ENCODE results near the gene FAM180B.

The FAM180B gene

DNA sequence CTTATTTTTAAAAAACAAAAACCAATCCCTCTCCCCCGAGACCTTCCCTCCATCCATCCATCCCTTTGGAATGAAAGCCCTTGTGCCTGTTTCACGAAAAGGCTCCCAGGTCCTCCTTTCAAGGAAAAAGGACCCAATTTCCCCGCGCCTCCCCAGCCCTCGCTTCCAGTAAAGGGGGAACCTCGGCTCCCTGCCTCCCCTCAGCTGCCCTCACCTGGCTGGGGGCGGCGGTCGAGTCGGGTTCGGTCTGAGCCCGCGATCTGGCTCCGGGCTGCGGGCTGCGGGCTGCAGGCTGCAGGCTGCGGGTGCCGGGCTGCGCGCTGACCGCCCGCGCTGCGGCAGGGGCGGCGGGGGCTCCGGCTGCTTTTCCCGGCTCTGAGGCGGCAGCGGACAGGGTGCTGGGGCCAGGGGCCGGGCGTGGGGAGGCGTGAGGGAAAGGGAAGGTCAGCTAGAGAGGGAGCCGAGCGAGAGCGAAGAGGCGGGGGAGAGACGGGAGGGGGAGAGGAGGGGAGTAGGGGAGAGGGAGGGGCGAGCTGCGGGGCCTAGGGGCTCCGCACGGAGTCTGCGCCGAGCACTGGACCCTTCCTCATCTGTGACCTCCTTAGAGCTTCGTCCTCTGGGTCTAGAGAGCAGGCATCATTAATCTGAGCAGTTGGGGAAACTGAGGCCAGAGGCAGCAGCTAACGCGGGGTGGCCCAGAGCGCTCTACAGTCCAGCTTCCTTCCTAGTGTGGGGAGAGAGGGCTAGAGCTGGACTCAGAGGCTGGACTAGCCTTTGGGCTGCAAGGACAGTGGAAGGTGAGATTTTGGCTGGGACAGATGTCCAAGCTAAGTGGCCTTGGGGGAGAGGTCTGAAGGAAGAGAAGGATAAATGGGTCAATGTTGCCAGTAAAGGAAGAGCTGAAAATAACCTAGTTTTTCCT lies 7.7 kb downstream of the FAM180B start, which contains the start of gene C1QTNF4:
Gene C1QTNF4 (minus strand): TSS at position 478 of the 922 bp plus-strand sequence. CDS start 3,601 bp downstream, outside the sequence.
- no peak for DNase-seq (ENCODE audit: low spot score)
- Mint-ChIP-seq H3K9me3 (no peaks in the 10 kb centered on the region), H3K27ac (no peak within 1 kb of the TSS), H3K27me3 (ENCODE audit: low read depth) (peaks cover 32% of the 10 kb centered on the region), H3K36me3 (ENCODE audit: low read depth) (no peaks in the 10 kb centered on the region), H3K4me3 (no peak within 1 kb of the TSS), H3K4me1 (ENCODE audit: low read depth) (peaks cover 8% of the 10 kb centered on the region)

DNA sequence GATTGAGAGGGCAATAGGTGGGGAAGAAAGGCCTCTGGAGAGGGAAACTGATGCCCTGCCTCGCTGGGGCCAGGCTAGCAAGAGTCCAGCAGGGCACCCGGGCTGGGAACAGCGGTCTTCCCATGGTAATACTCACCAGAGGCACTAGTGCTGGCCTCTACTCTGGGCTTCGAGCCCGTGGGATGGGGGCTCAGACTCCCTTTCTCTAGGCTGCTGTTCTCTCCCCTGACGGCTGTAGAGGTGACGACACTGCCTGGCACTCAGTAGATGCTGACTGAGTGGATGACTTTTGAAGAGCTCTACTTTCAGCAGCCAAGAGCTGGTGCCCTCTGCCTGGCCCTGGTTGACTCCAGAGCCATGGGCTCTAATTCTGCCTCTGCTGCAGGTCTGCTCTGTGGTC lies 8.6 kb downstream of the FAM180B start:
- no peak overlapping the region for H3K4me3 Mint-ChIP-seq
- no peak for DNase-seq (ENCODE audit: low spot score)
- H3K9me3 Mint-ChIP-seq, result no peaks in the 10 kb centered on the region
- peaks cover 8% of the 10 kb centered on the region for H3K4me1 Mint-ChIP-seq (ENCODE audit: low read depth)
- H3K27ac Mint-ChIP-seq, result no peak overlapping the region
- H3K27me3 Mint-ChIP-seq (ENCODE audit: low read depth), result peaks cover 32% of the 10 kb centered on the region
- no peaks in the 10 kb centered on the region for H3K36me3 Mint-ChIP-seq (ENCODE audit: low read depth)

DNA sequence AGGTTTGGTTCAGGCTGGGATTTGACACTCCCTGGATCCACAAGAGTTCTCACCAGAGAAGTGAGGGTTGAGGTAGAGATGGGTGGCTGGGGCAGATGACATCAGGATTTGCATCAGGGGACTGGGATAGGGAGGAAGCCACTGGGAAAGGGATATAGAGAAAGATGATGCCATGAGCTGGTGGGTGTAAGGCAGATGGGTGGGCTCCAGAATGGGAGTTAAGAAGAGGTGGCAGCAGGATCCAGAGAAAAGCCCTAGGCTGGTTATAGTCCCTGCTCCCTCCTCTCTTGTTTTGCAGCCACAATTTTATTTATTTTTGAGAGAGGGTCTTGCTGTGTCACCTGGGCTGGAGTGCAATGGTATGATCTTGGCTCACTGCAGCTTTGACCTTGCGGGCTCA lies 9.5 kb downstream of the FAM180B start:
- Mint-ChIP-seq H3K4me1 (ENCODE audit: low read depth) (peaks cover 8% of the 10 kb centered on the region), H3K9me3 (no peaks in the 10 kb centered on the region), H3K4me3 (no peak overlapping the region), H3K27ac (no peak overlapping the region), H3K27me3 (ENCODE audit: low read depth) (peaks cover 32% of the 10 kb centered on the region), H3K36me3 (ENCODE audit: low read depth) (no peaks in the 10 kb centered on the region)
- DNase-seq (ENCODE audit: low spot score), result no peak

DNA sequence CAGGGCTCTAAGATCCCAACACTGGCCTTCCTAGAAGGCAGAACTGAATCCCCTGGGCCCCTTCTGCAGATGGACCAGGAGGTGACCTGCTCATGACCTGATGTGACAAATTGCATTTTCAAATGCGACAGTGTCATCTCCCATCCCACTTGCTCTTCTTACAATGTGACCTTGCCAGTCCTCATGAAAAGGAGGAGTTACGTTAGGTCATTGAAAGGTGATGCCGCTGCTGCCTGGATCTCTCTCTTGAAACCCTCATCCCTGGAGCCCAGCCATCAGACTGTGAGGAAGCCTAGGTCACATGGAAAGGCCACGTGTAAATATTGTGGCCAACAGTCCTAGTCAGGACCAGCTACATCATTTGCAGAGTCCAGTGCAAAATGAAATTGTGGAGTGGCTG lies 13.4 kb downstream of the FAM180B start:
- H3K27ac Mint-ChIP-seq, result no peak overlapping the region
- H3K27me3 Mint-ChIP-seq (ENCODE audit: low read depth), result peaks cover 9% of the 10 kb centered on the region
- no peaks in the 10 kb centered on the region for H3K4me1 Mint-ChIP-seq (ENCODE audit: low read depth)
- H3K4me3 Mint-ChIP-seq, result no peak overlapping the region
- no peak for DNase-seq (ENCODE audit: low spot score)
- no peaks in the 10 kb centered on the region for H3K9me3 Mint-ChIP-seq
- no peaks in the 10 kb centered on the region for H3K36me3 Mint-ChIP-seq (ENCODE audit: low read depth)

DNA sequence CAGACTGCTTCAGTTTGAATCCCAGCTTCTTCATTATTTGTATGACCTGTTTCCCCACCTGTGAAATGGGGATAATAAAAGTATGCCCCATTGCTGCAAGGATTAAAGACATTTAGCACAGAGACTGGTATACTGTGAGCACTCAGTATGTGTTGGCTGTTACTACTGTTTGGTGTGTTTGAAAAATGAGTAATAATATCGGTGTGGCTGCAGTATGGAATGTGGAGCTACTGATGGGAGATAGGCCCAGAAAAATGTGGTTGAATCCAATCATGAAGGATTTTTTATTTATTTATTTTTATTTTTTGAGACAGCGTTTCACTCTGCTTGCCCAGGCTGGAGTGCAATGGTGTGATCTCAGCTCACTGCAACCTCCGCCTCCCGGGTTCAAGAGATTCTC lies 16.8 kb downstream of the FAM180B start:
- Mint-ChIP-seq H3K27me3 (ENCODE audit: low read depth) (no peaks in the 10 kb centered on the region), H3K4me1 (ENCODE audit: low read depth) (no peaks in the 10 kb centered on the region), H3K9me3 (no peaks in the 10 kb centered on the region), H3K36me3 (ENCODE audit: low read depth) (peaks cover 5% of the 10 kb centered on the region), H3K4me3 (no peak overlapping the region), H3K27ac (no peak overlapping the region)
- no peak for DNase-seq (ENCODE audit: low spot score)

DNA sequence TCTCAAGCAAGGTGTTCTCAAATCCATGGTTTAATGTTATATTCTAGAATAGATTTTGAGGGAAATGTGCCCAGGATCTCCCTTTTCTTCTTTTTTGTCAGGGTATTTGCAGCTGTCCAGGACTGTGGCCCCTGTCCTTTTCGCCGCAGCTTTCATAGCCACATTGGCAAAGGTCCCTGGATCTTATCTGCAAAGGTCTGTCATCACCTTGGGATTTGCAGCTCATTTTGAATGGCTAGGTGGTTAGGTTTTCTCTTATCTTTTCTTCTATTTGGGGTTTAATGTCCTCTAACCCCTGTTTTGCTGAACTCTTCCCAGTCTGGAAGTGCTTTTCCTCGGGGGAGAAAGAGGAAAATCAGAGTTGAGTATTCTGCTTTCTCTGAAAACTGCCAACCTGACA lies 19.4 kb downstream of the FAM180B start:
- no peak overlapping the region for H3K27ac Mint-ChIP-seq
- no peaks in the 10 kb centered on the region for H3K9me3 Mint-ChIP-seq
- no peak overlapping the region for H3K4me3 Mint-ChIP-seq
- H3K4me1 Mint-ChIP-seq (ENCODE audit: low read depth), result peaks cover 4% of the 10 kb centered on the region
- peaks cover 7% of the 10 kb centered on the region for H3K36me3 Mint-ChIP-seq (ENCODE audit: low read depth)
- H3K27me3 Mint-ChIP-seq (ENCODE audit: low read depth), result no peaks in the 10 kb centered on the region
- DNase-seq (ENCODE audit: low spot score), result no peak

DNA sequence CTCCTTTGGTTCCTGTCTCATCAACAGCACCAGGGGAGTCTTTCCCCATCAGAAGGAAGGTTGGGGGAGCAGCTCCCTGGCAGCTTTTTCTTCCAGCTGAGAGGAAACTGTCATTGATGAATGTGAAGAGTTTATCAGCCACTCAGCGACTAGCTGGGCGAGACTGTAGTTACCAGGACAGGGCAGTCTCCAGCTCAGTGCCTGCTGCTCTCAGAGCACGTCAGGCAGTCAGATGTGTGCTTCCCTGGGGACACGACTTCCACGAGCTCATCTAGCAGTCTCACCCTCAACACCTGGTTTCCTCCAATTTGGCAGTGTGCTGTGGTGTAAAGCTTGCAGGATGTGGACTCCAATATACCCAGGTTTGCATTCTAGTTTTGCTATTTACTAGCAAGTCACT lies 20.3 kb downstream of the FAM180B start:
- peaks cover 8% of the 10 kb centered on the region for H3K4me1 Mint-ChIP-seq (ENCODE audit: low read depth)
- no peak overlapping the region for H3K4me3 Mint-ChIP-seq
- H3K9me3 Mint-ChIP-seq, result no peaks in the 10 kb centered on the region
- peaks cover 11% of the 10 kb centered on the region for H3K36me3 Mint-ChIP-seq (ENCODE audit: low read depth)
- H3K27me3 Mint-ChIP-seq (ENCODE audit: low read depth), result no peaks in the 10 kb centered on the region
- no peak overlapping the region for H3K27ac Mint-ChIP-seq
- DNase-seq (ENCODE audit: low spot score), result no peak

DNA sequence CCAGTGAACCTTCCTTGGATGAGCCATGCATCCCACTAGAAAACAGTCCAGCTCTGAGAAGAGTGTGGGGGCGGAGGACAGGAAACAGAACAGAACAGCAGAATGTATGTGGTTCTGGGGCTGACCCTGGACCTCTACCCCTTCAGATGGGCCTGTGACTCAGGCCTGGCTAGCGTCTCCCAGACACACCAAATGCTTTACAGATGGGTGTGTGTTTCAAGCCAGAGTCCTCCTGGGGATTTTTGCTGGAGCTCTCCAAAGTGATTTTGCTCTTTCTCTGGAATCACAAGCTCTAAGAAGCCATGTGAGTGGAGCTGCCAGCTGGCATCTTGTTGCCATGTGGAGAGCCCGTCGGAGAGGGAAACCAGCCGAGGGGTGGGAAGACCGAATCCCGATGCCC lies 20.9 kb downstream of the FAM180B start:
- Mint-ChIP-seq H3K36me3 (ENCODE audit: low read depth) (peaks cover 11% of the 10 kb centered on the region), H3K4me3 (no peak overlapping the region), H3K4me1 (ENCODE audit: low read depth) (peaks cover 9% of the 10 kb centered on the region), H3K9me3 (no peaks in the 10 kb centered on the region), H3K27me3 (ENCODE audit: low read depth) (no peaks in the 10 kb centered on the region), H3K27ac (no peak overlapping the region)
- DNase-seq (ENCODE audit: low spot score), result no peak

DNA sequence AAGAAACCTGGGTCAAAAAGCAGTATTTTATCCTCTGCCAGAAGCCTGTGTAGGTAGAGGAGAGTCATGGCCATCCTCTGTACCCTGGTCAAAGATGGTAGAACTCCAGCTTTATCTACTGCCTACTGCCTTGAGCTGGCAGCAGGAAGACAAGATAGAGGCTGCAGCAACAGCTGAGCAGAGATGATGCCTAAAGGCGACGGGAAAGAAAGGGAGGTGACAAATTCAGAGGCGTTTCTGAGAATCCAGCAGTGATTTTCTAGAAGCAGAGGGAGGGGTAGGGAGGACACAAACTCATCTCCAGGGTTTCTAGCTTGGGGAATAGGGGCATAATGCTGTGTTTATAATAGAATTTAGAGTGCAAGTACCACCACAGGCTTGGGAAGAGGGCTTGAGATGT lies 23.2 kb downstream of the FAM180B start:
- no peak for DNase-seq (ENCODE audit: low spot score)
- H3K4me1 Mint-ChIP-seq (ENCODE audit: low read depth), result peaks cover 9% of the 10 kb centered on the region
- H3K36me3 Mint-ChIP-seq (ENCODE audit: low read depth), result peaks cover 11% of the 10 kb centered on the region
- no peak overlapping the region for H3K4me3 Mint-ChIP-seq
- H3K27ac Mint-ChIP-seq, result peak overlapping the region; percentile 62
- no peaks in the 10 kb centered on the region for H3K9me3 Mint-ChIP-seq
- H3K27me3 Mint-ChIP-seq (ENCODE audit: low read depth), result no peaks in the 10 kb centered on the region

DNA sequence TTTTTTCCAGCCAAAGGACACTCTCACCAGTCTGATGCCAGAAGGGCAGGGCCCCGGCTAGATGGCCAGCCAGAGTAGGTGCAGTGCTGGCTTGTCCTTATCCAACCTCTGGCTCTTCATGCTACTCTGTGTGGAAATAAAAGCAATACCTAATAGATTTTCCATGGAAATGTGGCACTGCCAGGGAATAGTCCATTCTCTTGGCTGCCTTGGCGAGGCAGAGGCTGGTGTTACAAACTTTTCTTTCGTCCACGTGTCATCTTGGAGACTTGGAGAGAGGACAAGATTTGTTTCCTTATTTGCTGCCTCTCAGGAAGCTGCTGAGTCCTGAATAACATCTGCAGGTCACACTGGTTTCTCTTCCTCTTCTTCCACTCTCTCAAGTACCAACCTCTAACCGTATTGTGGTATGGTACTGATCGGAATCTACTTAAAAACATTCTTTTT lies 24.9 kb downstream of the FAM180B start:
- peaks cover 9% of the 10 kb centered on the region for H3K4me1 Mint-ChIP-seq (ENCODE audit: low read depth)
- no peak overlapping the region for H3K4me3 Mint-ChIP-seq
- H3K27me3 Mint-ChIP-seq (ENCODE audit: low read depth), result no peaks in the 10 kb centered on the region
- H3K27ac Mint-ChIP-seq, result no peak overlapping the region
- no peaks in the 10 kb centered on the region for H3K9me3 Mint-ChIP-seq
- DNase-seq (ENCODE audit: low spot score), result no peak
- peaks cover 13% of the 10 kb centered on the region for H3K36me3 Mint-ChIP-seq (ENCODE audit: low read depth)

DNA sequence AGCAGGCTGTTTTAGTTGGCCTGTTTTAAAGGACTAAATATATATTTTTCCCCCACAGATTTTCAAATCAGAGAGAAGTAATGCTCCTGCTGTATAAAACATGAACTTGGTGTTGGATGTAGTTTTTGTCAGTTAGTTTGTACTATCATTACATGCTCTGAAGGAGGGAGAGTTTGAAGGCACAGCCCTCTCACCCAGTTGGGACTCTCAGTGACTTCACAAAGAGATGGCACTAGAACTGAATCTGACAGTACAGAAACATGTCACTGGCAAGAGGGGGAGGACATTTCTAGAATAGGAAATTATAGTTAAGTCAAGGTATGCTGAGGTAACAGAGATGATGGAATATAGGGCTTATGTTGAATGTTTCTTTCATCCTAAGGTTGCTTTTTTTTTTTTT lies 28.8 kb downstream of the FAM180B start:
- H3K9me3 Mint-ChIP-seq, result no peaks in the 10 kb centered on the region
- no peaks in the 10 kb centered on the region for H3K27me3 Mint-ChIP-seq (ENCODE audit: low read depth)
- H3K4me3 Mint-ChIP-seq, result no peak overlapping the region
- peaks cover 13% of the 10 kb centered on the region for H3K4me1 Mint-ChIP-seq (ENCODE audit: low read depth)
- no peak overlapping the region for H3K27ac Mint-ChIP-seq
- DNase-seq (ENCODE audit: low spot score), result no peak
- peaks cover 23% of the 10 kb centered on the region for H3K36me3 Mint-ChIP-seq (ENCODE audit: low read depth)

DNA sequence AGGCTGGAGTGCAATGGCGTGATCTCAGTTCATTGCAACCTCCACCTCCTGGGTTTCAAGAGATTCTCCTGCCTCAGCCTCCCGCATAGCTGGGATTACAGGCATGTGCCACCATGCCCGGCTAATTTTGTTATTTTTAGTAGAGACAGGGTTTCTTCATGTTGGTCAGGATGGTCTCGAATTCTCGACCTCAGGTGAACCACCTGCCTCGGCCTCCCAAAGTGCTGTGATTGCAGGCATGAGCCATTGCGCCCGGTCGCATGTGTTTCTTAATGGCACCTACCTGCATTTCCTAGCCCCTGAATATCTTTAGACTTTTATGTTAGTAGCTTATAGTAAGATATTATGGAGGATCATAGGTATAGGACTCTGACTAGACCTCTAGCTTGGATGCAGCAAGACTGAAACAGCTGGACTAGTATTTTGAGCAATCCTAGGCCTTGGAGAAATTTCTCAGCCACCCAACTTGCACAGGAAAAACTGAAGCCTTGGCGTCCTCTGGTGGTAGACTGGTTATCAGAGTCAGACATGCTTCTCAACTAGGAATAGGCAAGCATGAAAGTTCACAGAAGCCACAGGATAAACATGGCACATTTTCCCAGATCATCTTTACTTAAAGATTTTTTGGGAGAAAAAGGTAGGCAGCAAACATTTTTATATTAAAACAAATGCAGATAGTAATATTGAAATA lies 30.4 kb downstream of the FAM180B start:
- no peak overlapping the region for H3K27ac Mint-ChIP-seq
- H3K27me3 Mint-ChIP-seq (ENCODE audit: low read depth), result no peaks in the 10 kb centered on the region
- peaks cover 8% of the 10 kb centered on the region for H3K4me1 Mint-ChIP-seq (ENCODE audit: low read depth)
- DNase-seq (ENCODE audit: low spot score), result no peak
- peaks cover 20% of the 10 kb centered on the region for H3K36me3 Mint-ChIP-seq (ENCODE audit: low read depth)
- H3K9me3 Mint-ChIP-seq, result no peaks in the 10 kb centered on the region
- H3K4me3 Mint-ChIP-seq, result no peak overlapping the region

DNA sequence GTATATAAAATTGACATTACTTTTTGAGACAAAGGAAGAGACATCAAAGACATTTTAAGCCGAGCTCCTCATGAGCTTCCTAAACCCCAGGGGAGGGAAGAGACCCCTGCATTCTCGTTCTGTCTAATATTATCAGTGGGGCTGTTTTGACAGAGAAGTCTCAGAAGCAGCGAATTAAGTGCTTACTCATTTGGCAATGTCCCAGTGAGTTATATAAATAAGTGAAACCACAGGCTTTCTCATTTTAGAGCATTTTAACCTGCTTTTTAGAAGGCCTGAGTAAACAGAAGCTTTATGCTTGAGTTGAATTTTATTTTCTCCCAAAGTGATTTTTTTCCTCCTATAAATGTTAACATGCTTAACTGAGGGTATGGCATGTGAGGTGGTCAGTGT lies 30.9 kb downstream of the FAM180B start:
- Mint-ChIP-seq H3K4me1 (ENCODE audit: low read depth) (peaks cover 8% of the 10 kb centered on the region), H3K4me3 (no peak overlapping the region), H3K27ac (no peak overlapping the region), H3K27me3 (ENCODE audit: low read depth) (no peaks in the 10 kb centered on the region), H3K36me3 (ENCODE audit: low read depth) (peaks cover 20% of the 10 kb centered on the region), H3K9me3 (no peaks in the 10 kb centered on the region)
- DNase-seq (ENCODE audit: low spot score), result no peak

DNA sequence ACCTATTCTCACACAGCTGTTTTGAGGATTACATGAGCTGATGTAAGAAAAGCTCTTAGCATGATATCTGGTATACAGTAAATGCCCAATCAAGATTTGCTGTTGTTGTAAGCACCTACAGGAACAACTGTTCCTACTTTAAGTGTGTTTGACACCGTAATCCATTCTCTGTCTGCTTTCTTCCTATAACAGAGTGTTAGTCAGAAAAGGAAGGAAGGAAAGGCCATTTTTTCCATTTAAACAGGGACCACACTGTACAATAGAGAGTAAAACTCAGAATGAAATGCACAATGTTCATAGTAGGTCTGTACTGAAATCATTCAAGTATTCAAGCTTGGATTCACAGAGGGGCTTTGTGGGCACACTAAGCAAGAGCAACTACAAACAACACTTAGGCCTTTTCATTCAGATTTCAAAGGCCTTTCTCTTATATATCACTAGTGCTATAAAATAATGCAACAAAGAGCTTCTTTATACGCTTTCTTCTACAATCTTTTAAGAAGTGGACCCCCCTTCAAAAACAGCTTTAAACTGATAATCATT lies 34.4 kb downstream of the FAM180B start:
- Mint-ChIP-seq H3K4me3 (no peak overlapping the region), H3K27ac (no peak overlapping the region), H3K27me3 (ENCODE audit: low read depth) (no peaks in the 10 kb centered on the region), H3K9me3 (no peaks in the 10 kb centered on the region), H3K36me3 (ENCODE audit: low read depth) (peaks cover 35% of the 10 kb centered on the region), H3K4me1 (ENCODE audit: low read depth) (peaks cover 8% of the 10 kb centered on the region)
- DNase-seq (ENCODE audit: low spot score), result no peak
